Kasumi-1 (cell line): Measurements from ENCODE around the gene MIPOL1.
"Not testable (repeated sequence)": the region's sequence is repeated elsewhere in the genome, so short reads cannot be mapped to it uniquely, and the experiment has no call there.

Experiments
- DNase-seq, 2 experiments: peaks; one replicate each; lab custom pipeline; 2025; lab: John Stamatoyannopoulos, UW

Gene MIPOL1

DNA sequence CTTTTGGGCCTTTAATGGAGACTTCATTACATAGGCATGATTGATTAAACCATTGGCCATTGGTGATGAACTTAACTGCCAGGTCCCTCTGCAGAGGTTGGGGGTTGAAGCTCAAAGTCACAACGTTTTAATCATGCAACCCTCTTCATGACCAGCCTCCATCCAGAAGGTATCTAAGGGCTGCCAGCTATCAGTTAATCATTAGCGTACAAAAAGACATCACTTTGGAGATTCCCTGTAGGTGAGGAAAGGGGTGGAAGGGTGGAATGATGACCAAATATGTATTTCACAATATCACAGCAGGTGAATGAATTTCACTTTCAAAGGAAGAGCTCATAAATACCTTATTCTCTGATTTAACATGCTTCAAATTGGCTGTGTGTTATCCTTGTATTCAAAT, 92.0 kb downstream of the MIPOL1 start:
- DNase-seq = no peak

DNA sequence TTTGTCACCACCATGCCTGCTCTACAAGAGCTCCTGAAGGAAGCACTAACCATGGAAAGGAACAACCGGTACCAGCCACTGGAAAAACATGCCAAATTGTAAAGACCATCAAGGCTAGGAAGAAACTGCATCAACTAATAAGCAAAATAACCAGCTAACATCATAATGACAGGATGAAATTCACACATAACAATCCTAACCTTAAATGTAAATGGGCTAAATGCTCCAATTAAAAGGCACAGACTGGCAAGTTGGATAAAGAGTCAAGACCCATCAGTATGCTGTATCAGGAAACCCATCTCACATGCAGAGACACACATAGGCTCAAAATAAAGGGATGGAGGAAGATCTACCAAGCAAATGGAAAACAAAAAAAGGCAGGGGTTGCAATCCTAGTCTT, 97.5 kb downstream of the MIPOL1 start:
- DNase-seq = not testable (repeated sequence)

DNA sequence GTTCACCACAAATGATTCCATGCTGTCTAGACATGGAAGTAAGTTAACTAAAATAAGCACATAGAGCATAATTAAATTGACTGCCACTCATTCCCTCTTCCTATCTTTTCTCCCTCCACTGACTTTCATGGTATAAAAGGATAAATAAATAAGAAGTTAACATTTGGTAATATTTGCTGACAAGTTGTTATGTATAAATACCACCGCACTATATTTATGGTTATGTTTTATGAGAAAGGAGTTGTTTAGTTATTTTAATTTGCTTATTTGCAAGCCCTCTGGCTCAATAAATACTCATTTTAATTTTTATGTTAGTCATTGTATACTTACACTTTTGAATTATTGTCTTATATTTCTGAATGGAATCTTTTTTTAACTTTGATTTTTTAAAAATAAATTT, 113.5 kb downstream of the MIPOL1 start:
- no peak for DNase-seq

DNA sequence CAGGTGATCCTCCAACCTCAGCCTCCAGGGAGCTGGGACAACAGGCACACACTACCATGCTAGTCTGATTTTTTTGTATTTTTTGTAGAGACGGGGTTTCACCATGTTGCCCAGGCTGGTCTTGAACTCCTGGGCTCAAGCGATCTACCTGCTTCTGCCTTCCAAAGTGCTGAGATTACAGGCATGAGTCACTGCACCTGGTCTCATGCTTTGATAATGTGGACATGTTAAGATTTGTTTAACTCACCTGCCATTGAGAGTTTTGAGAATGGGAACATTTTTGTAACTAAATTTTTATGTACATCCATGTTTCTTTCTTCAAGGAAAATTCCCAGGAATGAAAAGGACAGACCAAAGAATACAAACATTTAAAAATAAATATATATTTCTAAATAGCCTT, 121.2 kb downstream of the MIPOL1 start:
- DNase-seq = no peak

DNA sequence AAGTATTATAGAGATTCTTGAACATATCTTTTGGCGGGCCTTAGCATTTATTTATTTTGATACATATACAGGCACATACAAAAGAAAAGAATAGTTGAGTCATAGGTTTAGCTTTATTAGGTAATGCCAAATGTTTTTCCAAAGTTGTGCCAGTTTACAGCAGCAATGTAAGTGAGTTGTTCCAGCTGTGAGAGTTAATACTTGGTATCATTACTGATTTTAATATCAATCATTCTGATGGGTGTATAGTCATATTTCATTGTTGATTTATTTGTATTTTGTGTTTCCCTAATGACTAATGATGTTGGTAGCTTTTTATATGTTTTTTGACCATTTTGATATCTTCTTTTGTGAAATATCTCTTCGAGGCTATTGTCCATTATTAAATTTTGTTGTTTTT, 122.4 kb downstream of the MIPOL1 start:
- DNase-seq = no peak

DNA sequence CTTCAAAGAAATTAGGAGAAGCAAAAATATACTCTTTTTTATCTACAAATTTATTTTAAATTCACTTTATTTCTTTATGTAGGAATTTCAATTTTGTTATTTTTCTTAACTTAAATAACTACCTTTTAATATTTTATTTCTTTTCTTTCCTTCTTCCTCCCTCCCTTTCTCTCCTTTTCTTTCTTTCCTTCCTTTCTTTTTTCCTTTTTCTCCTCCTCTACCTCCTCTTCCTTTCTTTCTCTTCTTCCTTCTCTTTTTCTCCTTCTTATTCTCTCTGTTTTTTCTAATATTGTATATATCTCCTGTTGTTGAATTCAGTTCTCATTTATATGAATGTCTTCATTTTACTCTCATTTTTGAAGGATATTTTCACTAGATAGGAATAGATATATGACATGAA, 127.6 kb downstream of the MIPOL1 start:
- DNase-seq = no peak

DNA sequence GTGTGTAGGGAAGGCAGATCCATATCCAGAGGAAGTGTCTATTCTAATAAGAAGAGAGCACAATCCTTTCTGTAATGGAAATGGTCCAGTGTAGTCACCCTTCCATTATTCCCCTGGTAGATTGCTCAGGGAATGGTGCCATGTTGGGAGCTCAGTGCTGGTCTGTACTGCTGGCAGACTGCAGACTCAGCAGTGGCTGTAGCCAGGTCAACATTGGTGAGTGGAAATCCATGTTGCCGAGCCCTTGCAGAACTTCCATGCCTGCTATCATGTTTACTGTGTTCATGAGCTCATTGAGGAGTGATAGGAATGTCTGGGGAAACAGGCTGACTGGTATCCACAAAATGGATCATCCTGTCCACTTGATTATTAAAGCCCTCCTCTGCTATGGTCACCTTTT, 128.7 kb downstream of the MIPOL1 start:
- DNase-seq = no peak

DNA sequence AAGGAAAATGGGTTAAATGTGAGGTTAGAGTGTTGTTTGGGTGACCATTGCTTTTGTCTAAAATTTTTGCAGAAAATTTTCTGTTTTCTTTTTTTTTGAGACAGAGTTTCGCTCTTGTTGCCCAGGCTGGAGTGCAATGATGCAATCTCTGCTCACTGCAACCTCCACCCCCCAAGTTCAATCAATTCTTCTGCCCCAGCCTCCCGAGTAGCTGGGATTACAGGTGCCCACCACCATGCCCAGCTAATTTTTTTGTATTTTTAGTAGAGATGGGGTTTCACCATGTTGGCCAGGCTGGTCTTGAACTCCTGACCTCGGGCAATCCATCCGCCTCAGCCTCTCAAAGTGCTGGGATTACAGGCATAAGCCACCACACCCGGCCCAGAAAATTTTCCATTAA, 130.2 kb downstream of the MIPOL1 start:
- not testable (repeated sequence) for DNase-seq

DNA sequence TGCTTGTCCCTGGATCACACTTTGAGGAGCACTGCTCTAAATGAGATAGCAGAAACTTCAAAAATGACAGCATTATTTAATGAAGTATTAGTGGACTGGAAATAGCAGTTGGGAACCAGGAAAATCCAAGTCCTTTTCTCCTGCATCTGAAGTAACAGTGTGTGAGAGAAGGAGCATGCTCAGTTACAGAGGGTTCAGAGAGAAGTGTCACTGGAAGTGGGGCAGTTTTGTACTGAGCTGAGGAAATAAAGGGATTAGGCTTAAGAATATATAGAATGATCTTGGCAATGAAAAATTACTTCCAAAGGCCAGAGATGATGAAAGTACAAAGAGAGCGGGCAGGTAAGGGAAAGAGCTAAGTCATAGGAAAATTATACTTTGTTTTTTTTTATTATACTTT, 130.9 kb downstream of the MIPOL1 start:
- DNase-seq = no peak

DNA sequence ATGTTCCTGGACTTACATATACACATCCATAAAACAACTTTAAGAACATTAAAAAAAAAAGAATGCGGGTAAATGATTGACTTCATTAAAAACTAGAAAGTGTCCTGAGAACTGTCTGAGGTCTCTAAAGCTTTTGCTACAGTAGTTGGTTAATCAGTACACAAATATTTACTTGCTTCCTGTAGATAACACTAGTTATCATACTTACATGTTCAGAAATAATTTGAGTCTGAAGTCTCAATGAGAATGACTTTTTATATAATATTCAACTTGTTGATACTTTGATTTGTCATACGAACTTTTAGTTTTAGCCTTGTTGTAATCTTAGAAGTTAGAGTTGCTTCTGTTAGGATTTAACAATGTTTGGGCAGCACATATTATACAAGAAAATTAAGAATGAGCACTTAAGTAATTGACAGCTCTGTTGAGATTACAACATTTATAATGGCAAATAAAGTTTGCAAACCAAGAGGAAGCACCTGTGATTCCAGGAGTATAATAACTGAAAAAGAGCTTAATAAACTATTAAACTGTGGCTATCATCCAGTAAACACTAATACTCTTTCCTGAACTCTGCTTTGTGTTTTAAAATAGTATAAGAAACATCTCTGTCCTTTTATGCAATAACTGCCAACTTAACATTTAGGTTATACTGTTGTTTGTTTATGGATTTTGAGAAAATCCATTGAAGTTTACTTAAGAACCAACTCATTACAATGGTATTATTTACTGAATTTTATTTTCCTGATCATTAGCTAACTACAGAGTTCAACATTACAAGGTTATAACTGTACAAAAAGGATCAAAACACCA, 131.7 kb downstream of the MIPOL1 start:
- no peak for DNase-seq

DNA sequence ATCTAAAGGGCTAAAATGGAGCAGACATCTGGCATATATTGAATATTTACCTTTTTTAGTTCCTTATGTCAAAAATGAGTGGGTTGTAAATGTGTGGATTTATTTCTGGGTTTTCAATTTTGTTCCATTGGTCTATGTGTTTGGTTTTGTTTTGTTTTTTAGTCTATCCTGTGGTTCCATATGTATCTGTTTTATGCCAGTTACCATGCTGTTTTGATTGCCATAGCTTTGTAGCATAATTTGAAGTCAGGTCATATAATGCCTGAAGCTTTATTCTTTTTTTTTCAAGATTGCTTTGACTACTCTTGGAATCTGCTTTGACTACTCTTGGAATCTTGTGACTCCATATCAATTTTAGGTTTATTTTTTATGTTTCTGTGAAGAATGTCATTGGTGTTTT, 133.2 kb downstream of the MIPOL1 start:
- DNase-seq = no peak

DNA sequence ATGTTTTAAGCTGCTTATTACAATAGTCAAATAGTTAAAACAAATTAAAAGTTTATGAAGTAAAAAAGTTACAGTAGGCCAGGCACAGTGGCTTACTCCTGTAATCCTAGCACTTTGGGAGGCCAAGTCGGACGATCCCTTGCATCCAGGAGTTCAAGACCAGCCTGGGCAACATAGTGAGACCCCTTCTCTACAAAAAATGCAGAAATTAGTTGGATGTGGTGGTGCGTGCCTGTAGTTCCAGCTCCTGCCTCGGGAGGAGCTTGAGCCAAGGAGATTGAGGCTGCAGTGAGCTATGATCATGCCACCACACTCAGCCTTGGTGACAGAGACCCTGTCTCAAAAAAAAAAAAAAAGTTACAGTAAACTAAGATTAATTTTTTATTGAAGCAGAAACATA, 142.6 kb downstream of the MIPOL1 start:
- DNase-seq = no peak

DNA sequence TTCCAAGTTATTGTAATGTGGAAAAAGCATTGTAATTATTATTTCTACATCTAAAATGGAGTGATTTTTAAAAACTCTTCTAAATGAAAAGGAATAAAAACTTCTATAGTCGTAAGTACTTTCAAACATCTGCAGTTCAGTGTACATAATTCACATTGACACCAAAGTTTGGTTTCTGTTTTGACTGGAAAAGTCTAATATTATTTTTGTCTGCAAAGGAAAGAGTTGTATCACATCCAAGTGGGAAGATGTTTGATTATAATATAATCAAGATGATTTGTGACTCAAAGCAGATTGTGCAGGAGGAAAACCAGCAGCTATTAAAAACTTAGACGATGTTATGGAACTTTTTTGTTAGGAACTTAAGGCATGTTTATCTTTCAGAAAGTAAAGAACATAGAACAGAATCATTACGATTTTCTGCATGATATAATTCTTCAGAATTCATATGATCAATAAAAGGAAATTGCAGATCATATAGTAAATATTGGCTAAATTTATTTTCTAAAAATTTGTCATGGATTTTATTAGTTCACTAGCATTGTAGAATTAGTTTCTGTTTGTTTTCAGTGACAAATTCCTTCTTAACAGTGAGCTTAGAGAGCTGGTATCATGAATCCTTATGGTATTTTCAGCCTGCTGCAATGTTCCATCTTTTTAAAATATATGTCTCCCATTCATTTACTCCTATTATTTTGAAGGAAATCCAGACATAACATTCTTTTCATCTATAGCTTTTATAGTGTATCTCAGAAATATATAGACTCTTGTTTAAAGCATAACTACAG, 145.8 kb downstream of the MIPOL1 start:
- no peak for DNase-seq

DNA sequence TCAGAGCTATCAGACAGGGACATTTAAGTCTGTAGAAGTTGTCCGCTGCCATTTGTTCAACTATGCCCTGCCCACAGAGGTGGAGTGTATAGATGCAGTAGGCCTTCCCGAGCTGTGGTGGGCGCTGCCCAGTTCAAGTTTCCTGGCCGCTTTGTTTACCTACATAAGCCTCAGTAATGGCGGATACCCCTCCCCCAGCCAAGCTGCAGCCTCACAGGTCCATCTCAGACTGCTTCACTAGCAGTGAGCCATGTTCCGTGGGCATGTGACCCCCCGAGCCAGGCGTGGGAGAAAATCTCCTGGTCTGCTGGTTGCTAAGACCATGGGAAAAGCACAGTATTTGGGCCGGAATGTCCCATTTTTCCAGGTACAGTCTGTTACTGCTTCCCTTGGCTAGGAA, 165.9 kb downstream of the MIPOL1 start:
- DNase-seq = no peak

DNA sequence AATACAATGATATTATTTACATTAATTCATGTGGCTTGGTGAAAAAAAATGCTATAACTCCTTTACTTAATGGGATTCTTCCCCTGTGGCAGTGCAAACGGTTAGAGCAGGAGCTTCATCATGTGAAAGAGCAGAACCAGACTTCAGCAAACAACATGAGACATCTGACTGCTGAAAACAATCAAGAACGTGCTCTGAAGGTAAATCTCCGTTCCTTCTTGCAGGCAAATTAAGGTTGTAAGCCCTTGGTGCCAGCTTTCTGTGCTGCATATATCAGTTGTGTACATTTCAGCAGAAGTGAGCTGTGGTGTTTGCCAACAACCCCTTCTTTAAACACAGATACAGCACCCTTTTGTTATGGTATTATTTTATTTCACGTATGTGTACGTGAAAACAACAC, 171.7 kb downstream of the MIPOL1 start:
- DNase-seq = no peak

DNA sequence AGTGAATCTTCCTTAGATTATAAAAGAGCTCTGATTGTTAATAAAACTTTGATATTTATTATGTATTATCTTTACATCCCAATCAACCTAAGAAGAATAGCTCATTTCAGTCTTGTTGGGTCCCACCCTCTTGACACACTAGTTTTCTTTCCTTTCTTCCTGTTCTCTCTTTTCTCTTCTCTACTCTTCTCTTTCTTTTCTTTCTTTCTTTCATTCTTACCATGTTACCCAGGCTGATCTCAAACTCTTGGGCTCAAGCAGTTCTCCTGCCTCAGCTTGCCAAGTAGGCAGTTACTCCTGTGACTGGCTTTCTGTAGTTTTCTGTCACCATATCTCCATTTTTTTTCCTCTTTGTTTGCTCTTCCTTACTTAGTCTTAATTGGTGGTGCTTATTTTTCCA, 177.8 kb downstream of the MIPOL1 start:
- no peak for DNase-seq

DNA sequence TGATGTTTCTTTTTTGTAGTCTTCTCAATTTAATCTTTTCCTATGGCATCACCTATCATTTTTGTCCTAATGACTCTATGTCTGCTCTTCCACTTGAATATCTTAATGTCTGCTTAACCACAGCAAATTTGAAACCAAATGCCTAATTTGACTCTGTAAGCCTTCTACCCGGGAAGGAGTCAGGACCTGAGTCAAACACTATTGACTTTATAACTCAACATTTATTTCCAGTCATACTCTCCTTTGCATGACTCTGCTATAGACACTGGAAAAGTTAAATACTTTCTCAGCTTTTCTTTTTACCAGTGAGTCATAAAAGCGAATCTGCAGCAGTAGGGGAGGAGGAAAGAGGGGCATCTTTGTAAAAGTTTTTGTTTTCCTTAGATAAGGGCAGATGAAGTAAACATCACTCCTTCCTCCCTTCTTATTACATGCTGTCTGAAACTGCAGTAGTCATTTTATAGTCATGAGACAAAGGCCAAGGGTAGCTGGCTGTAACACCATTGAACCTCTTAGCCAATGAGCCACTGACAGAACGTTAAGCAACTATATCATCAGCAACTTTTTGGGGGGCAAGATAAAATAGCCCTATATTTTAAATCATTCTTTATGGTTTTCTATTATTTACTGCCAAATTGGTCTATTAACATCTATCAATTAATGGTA, 179.3 kb downstream of the MIPOL1 start:
- no peak for DNase-seq

DNA sequence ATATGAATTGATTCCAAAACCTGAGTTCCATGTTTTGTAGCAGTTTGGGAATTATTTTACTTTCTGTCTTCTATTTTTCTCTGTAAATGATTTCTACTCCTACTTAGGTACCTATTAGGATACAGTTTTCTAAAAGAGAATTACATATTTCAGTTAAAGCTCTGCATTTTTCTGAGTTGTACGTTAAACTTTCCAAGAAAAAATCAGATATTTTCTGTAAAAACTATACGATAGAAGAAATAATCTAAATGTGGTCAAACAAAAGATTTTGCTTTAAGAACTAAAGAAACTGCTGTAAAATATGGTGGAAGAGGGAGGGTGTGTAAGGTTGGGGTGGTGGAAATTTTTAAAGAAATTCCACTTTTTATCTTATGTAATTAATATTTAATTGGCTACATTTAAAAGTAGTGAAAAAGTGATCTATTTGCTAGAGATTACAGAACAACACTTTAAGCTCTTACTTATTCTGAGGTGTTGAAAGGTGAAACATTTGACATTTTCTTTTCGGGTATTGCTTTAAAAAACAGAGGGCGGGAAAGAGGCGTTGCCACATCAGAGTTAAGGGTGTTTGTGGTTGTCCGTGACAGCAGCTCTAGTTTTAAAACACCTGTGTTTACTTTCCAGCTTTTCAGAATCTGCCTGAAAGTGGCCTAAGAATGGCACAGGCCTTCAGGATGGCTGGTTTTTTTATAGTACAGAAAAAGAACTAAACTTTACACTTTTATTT, 187.3 kb downstream of the MIPOL1 start:
- no peak for DNase-seq

DNA sequence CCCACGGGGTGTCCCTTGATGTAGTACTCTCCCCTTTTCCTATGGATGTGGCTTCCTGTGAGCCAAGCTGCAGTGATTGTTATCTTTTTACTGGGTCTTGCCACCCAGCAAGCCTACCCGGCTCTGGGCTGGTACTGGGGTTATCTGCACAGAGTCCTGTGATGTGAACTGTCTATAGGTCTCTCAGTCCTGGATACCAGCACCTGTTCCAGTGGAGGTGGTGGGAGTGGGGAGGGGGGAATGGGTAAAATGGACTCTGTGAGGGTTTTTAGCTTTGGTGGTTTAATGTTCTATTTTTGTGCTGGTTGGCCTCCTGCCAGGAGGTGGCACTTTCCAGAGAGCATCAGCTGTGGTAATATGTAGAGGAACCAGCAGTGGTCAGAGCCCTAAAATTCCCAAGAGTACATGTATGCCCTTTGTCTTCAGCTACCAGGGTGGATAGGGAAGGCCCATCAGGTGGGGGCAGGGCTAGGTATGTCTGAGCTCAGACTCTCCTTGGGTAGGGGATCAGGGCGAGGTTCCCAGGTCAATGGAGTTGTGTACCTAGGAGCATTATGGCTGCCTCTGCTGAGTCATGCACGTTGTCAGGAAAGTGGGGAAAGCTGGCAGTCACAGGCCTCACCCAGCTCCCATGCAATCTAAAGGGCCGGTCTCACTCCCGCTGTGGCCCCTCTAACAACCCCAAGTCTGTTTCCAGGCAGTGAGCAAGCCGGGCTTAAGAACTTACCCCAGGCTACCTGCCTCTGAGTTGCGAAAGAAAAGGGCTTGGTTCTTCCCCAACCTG, 199.6 kb downstream of the MIPOL1 start:
- DNase-seq = not testable (repeated sequence)

DNA sequence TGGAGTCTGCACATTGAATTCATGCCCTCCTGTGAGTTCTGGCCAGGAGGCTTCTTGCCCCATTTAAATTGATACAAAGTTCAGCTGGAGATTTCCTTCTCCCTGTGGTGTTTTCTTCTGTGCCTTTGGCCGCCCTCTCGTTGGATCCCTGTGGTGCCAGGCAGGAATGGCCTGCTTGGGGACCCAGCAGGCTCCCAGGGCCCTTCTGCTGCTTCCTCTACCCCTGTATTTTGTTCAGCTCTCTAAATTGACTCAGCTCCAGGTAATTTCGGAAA, 200.1 kb downstream of the MIPOL1 start:
- DNase-seq = no peak

DNA sequence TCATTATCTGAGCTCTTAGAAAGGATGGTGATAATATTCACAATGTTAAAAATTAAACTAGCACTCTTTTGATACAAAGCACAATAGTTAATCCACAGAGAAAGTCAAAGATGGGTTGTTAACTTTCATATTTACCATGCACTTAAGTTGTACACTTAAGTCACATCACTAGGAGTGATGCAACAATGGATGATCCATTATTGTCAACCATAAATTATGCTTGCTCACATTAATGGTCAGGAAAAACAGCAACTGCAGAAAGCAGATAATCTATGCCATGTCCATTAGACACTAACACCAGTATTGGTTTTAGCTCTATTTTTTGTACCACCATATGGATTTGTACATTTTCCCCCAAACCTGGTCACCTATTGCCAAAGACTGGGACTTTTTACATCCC, 201.8 kb downstream of the MIPOL1 start:
- DNase-seq = no peak

DNA sequence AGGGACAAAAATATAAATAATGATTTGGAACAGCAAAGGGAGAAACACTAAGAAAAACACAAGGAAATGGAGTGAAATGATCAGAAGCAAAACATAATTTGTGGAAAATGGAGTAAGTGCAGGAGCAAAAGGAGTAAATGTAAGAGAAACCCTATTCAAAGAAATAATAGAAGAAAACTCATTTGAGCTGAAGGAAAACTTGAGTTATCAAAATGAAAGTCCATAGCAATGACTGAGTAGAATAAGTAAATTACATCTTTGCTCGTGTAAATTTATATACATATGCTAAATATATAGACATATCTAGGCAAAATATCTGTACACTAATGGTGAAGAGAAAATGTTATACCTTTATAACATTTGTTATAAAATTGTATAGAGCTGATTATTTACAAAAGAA, 203.4 kb downstream of the MIPOL1 start:
- DNase-seq = no peak
